Bone marrow (tissue), 2 donors: ENCODE results near the gene RAD23A.

Experiments
- DNase-seq, 2 donors: peaks; one replicate each; lab custom pipeline; 2025; lab: John Stamatoyannopoulos, UW

Gene RAD23A

DNA sequence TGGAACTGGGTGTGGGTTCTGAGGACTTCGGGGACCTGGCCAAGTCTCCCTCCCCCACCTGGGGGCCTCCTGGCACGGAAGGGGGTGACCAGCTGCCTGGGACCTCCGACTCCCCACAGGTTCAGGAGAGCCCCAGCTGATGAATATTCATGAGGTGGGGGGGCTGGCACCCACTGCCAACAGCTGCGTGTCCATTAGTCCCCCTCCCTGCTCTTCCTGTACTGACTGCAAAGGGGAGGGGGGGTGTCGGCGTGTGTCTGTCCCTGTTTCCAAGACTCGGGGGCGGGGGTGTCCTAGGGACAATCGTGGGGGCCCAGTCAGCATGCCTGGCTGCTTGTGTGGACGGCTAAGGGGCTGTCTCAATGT lies 39.0 kb downstream of the RAD23A start:
- no peak for DNase-seq

DNA sequence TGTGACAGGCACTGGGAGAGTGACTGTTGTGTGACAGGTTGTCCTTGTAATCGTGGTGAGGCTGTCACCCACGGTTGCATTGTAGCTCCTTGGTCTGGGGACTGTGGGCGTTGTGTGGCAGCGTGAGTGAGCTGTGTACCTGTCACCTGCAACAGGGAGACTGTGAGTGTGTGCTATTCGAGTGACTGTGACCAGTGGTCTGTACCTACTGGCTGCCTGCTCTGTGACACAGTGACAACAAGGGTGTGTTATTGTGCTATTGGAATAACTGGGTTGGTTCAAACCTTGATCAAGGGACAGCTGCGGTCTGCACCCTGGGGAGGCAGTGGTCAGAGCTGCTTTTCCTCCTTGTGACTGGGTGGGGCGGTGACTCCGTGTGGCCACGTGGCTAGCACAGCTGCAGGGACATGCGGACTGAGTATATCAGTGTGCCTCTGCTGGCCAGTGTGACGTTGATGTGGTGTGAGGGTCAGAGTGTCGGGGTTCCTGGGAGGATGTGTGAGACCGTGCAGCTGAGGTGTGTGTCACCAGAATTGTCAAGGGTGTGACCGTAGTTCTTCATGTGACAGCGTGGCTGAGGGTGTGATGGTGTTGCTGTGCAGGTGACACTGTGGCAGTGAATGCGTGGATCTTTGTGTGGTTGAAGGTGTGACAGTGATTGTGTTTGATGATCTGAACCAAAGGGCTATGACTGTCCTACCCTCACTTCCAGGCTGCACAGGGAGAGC lies 39.6 kb downstream of the RAD23A start:
- DNase-seq: no peak

DNA sequence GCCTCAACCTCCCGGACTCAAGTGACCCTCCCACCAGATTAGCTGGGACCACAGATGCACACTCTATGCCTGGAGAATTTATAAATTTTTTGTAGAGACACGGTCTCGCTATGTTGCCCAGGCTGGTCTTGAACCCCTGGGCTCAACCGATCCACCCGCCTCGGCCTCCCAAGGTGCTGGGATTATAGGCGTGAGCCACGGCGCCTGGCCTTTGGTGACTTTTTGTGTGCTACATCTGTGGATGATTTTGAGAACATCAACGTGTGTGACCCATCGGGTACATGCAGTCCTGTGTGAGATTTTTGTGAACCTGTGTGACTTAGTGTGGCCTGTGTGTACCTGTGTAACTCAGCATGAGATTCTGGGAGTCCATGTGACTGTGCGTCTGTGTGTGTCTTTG lies 41.1 kb downstream of the RAD23A start:
- DNase-seq: no peak

DNA sequence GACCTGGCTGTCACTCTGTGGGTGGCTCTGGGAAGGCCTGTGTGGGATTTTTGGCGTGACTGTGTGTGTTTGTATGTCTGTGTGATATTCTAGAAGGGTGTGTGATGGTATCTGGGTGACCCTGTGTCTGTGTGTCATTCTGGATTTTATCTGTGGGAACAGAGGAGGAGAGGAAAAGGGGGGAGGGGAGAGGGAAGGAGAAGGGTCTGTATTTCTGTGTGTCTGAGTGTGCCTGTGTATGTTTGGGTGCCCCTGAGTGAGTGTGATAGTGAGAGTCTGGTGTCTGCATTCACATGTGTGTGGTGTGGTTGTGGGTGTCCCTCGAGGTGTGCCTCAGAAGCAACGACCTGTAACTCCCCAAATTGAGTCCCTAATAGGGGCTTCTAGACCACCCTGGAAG lies 41.5 kb downstream of the RAD23A start:
- DNase-seq: no peak

DNA sequence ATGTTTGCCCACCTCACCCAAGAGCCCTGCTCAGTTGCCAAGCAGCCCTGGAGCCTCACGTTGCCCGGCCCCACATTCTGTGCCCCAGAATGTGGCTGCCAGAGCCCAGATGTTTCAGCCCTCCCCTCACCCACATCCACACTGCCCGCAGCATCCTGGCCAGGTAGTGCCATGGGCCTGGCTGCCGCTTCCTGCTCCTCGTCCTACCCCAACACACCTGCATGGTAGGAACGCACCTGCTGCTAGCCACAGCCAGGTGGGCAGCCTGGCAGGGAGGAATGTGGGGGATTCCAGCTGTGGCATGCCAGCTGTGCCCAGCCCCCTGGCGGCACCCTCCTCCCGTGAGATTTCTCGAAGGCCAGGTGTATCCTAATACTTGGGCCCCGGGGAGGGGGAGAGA lies 42.1 kb downstream of the RAD23A start:
- DNase-seq: no peak

DNA sequence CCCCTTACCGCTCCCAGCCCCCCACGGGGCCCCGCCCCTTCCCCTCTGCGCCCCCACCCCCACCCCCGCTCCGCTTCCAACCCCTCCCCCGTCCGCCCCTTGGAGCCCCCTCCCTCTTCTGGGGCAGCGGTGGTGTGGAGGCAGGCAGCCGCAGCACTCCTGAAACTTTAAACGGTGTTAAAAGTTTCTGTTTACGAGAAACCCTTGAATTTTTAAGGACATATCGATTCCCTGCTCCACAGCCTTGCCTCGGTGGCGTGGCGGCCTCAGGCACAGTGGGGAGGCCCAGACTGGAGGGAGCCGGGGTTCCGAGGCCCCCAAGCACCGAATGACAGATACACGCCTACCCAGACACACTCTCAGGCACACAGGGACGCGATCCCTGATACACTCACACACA lies 44.8 kb downstream of the RAD23A start:
- DNase-seq: no peak

DNA sequence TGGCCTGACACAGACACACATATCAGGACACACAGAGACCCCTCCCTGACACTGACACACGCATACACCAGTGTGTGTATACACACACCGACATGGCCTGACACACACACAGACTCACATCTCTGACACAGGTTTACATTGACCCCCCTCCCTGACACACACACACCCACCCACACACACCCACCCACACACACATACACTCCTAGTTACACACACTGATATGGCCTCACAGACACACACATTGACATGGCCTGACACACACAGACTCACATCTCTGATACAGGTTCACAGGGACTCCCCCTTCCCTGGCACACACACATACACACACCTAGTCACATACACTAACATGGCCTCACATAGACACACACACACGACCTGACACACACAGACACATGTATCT lies 45.2 kb downstream of the RAD23A start:
- DNase-seq: no peak

DNA sequence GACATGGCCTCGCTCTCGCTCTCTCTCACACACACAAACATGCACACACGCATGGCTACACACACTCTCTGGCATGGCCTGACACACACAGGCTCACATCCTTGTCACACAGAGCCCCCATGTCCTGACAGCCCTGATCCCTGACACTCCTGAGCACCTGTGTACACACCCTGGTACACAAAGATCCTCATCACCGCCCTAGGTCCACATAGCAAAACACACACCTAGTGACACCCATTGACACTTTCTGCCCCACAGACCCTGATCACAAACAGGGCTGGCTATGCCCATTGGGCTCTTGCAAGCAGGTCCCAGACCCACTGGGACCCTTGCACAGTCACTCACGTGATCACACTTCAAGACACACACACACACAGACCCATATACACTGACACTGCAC lies 45.6 kb downstream of the RAD23A start:
- DNase-seq: no peak

DNA sequence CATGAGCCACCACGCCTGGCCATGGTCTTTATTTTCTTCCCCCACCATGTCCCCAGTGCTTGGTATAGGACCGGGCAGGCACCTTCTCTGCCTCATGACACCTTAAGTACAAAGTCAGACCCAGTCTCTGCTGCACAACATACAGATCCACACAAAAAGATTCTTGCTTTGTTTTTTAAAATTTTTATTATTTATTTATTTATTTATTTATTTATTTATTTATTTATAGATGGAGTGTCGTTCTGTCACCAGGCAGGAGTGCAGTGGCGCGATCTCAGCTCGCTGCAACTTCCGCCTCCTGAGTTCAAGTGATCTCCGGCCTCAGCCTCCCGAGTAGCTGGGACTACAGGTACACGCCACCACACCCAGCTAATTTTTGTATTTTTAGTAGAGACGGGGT lies 47.1 kb downstream of the RAD23A start:
- DNase-seq: no peak

DNA sequence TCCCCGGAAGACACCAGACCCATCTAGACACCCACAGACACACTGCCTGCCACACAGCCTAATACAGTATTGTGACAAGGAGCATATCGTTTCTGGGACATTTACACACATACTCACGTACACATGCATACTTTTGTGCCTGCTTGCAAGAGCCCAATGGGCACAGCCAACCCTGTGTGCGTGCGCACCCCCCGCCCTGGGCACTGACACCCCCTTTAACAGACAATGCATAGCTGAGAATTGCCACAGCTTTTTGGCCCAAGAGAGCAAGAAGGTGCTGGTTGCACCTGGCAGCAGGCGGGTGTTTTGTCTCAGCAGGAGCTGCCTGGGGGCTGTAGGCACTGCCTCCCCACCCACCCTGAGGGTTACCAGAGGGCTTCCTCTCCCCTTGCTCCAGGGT lies 47.9 kb downstream of the RAD23A start:
- no peak for DNase-seq

DNA sequence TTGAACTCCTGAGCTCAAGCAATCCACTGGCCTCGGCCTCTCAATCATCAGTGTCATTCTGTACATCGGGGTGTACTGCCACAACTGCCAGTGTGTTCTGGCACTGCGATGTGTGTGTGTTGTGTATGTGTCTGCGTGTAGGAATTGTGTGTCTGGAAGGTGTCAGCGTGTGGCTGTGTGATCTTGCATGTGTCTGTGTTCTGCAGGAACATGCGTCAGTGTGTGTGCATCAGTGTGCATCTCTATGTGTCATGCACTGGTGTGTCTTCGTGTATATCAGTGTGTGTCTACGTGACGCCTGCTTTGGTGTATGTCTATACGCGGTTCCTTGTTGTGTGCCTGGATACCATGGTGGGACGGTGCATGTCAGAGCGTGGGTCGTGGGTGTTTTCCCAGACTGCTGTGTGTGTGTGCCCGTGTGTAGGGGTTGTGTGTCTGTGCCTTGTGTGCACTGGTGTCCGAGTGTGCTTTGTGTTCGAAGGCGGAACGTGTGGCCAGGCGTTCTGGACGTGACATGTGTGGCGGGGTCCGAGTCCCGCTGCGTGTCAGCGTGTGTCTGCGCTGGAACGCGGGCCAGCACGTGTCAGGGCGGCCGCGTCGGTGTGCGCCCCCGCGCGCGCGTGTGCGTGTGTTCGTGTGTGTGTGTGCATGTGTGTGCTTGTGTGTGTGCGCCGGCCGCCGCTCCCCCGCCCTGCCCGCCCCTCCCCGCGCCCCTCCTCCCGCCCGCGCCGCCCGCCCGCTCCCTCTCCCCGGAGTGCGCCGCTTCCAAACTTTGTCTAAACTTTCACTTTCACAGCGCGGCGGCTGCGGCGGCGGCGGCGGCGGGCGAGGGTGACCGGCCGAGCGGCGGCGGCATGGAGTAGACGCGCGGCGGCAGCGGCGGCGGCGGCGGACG lies 49.3 kb downstream of the RAD23A start, which contains the start of gene NFIX:
NFIX (plus strand) TSS at position 775 of the 895 bp plus-strand sequence. CDS start 363 bp downstream, outside the sequence.
- peak; percentile 46 to 55 for DNase-seq

DNA sequence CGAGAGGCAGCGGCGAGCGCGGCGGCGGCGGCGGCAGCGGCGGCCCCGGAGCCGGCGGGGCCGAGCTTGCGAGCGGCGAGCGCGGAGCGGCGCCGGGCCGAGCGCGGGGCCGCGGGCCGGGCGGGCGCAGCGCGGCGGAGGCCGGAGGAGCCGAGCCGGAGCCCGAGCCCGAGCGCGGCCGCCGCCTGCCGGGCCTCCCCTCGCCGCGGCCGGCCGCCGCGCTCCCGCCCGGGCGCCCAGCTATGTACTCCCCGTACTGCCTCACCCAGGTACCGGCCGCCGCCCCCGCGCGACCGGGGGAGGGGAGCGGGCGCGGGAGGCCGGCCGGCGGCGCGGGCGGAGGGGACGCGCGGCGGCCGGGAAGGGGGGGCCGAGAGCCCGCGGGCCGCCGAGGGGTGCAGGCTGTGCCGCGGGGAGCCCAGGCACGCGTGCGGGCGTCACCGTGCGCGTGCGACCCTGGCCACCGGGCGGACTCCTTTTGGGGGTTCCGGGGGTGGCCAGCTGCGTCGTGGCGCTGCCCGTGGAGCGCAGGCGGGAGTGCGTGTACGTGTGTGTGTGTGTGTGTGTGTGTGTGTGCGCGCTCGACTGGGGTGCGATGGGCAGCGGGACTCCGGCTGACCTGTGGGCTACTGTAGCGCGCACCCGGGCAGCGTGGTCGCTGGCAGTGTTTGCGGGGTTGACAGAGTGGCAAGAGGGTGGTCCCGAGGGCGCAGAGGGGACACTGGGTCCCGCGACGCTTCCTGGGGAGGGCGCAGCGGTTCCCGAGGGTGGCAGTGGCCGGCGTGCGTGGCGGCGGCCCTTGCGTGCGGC lies 50.1 kb downstream of the RAD23A start:
- no peak for DNase-seq

DNA sequence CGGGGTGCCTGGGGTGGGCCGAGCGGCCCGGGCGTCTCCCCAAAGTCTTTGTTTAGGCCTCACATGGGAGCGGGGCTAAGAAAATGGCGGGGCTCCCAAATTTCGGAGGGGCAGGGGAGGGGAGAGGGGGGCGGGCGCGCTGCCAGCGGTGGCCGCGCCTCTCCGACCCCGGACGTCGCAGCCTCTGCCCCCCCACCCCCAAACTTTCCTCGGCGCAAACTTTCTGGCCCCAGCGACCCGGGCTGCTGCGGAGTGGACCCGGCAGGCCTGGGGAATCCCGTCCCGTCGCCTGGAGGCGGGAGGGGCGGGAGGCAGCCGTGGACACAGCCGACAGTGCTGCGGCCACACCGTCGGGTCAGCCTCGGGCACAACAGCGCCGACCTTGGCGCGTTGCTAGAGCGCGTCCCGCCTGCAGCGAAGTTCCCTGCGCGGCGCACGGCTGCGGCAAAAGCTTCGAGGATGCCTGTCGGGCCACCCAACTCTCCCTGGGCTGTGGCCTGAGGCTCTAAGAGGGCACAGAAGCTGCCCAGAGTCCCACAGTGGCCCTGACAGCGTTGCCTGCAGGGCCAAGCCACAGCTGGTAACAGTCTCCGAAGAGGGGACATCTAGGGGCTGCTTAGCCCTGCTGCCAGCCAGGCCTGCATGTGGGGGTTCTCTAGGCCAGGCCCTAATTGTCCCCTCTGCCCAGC lies 50.9 kb downstream of the RAD23A start:
- DNase-seq: peak in 1 of 2 donors; percentile 35

DNA sequence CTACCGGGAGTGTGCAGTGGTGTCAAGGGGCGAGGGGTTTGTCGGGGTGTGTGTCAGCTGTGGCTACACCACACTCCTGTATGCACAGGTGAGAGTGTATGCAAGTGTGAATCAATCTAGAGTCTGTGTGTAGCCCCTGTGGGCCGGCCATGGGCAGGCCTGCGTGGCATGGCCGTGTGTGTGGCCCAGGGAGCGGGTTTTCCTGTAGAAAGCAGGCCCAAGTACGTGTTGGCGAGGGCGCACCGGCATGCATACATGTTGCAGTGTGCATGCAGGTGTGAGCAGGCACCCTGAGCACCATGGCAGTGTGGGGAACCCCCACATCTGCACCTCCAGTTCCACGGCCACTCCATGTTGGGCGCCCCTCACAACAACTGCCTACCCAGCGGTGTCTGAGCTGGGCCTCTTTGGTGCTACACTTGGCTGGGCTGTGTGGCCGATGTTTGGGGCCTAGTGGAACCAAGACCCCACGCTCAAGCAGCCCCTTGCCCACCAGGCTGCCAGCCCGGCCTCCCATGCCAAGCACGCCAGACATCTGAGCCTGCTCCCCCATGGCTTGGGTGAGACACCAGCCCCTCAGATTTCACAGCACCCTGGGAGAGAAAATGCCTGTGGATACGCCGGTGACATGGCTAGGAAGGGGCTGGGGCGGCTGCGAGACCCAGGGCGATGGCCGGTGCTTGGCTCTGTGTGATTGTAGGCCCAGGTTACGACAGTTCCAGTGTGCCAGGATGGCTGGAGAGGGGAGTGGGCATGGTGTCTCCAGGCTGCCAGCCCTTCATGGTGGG lies 51.7 kb downstream of the RAD23A start:
- DNase-seq: no peak

DNA sequence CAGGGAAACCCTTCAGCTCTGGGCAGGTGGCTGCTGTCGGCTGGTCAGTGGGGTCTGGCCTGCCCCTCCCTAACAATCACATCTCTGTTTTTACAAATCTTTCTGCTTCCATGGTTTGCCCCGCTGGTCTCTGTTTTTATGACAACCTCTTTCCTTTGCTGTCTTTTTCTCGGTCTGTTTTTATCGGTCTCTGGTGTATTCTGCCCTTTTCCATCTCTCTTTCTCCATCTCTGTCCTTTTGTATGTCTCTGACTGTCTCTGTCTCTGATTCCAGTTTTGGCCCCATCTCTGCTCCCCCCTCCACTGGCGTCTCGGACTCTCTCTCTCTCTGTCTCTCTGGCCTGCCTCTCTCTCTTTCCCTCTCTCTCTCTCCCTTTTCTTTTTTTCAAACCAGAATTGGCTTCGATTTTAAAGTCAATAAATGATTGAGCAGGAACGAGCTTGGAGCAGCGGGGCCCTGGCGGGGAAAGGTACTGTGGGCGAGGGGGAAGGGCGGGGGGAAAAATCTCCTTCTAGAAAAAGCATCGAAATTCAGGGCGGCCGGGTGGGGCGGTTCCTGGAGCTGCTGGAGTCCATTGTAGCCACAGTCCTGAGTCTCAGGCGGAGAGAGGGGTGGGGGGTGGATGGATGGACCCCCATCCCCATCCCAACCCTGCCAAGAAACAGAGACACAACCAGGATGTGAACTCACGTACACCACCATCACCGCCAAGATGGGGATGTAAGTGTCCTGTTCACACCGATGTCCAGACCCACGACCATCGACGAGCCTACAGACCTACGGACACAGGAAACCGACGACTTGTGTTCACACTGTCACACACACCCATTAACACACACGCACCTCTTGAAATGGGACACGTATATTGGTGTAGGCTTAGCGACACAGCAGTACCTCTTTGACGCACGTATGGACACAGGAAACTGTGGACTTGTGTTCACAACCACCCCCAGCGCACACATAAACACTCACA lies 52.6 kb downstream of the RAD23A start:
- no peak for DNase-seq

DNA sequence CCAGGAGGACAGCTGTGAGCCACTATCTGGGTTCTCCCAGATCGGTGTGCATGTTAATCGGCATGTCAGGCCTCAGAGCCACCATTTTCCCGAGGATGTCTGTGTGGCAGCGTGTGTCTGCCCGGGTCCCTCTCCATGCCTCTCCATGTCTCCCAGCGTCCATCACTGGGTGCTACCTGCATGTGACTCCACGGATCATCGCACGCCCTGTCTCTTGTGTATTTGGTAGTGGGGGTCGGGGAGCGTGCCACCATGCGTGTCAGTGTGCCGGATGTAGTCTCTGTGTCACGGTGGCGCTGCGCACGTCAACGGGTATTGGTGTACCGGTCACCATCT lies 55.5 kb downstream of the RAD23A start:
- no peak for DNase-seq

DNA sequence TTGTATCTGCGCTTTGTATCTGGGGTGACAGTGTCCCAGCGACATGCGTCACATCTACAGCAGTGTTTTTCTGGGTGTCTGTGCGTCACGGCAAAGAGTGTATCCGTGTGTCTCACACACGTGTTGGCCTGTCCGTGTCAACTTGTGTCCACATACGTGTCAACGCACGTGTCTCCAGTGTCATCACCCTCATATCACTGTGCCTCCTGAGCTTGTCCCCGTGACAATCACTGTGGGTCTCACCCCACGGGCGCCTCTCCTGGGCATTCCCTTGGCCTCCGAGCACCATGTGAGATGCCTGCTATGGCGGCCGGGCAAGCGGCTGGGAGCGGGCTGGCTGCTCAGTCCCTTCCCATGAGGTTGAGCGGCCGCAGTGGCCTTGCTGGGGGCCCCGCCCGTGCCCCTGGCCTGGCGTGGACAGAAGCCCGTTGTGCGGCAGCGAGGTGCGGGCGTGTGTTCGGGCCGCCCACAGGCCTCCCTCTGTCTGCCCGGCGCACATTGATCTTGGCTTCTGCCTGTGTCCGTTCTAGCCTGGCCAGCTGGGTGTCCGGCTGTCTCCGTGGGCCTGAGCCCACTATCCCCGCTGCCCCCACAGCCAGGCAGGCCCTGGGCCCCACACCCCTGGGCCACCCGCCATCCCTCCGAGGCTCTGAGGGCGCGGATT lies 56.0 kb downstream of the RAD23A start:
- DNase-seq: no peak

DNA sequence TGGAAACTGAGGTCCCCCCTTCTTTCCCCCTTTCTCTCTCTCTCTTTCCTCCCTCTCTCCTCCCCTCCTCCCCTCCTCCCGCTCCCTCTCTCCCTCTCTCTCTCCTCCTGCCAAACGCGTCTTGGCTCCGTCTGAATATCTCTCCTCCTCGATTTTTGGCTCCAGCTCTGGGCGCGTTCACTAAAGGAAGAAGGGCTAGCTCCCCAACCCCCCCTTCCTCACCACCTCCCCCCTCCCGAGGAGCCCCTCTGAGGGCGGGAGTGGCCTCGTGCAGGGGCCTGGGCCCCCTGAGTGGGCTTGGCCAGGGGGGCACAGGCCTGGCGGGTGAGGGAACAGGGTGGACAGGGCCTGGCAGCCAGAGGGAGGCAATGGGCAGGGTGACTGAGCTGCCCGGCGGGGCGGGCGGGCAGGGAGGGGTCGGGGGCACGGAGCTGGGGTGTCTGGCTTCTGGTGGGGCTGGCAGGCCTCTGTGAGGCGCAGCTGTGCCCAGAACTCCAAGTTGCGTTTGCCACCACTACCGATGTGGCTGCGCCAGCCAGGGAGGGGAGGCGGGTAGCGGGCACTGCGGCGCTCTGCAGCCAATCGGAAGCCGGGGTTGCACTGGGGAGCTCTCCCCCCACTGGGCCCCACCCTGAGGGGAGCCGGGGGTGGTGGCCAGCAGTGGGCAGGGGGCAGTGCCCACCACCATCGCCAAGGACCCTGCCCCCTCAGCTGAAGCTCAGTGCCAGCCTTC lies 56.7 kb downstream of the RAD23A start:
- DNase-seq: no peak

DNA sequence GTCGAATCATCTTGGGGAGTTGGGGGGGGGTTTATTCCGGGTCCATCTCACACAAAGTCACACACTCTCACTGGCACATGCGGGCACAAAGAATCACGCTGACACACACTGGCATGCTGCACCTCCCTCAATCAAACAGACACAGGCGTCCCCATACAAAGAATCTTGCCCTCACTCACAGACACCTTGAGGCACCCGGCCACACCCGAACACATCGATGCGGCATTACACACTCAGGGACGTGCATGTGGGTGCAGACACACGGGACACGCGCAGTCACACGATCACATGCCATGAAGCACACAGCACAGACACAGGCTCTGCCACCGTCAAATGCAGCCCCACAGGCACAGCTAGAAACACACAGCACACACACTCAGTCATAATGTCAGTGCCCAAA lies 57.4 kb downstream of the RAD23A start:
- no peak for DNase-seq
